Loucy (cell line): ENCODE results near the gene TMEM167A.
A peak's percentile ranks its signal among the peaks of the same experiment; 100 is the strongest.

ENCODE experiments used
- H2AFZ ChIP-seq: fragments of 200-600 bp; sonication (generic); 2 replicates; pipeline ENCODE4 v1.6.0; 2016; ENCODE audit warnings: antibody characterized with exemption, mild to moderate bottlenecking, low read length, moderate library complexity
- H3F3A ChIP-seq: fragments of 200-600 bp; 2 replicates; pipeline ENCODE4 v1.6.0; 2016; ENCODE audit warnings: antibody characterized with exemption, low read depth, mild to moderate bottlenecking
- H3K27me3 ChIP-seq: fragments of 200-600 bp; sonication (generic); 2 replicates; pipeline ENCODE4 v1.6.1; 2014; ENCODE audit warnings: low read length, mild to moderate bottlenecking; ENCODE audit not compliant: insufficient read depth, poor library complexity, severe bottlenecking
- H3K36me3 ChIP-seq: fragments of 200-600 bp; sonication (generic); 2 replicates; pipeline ENCODE4 v1.6.1; 2016; ENCODE audit warnings: low read length; ENCODE audit not compliant: insufficient read depth
- H3K4me1 ChIP-seq: fragments of 200-600 bp; sonication (generic); 2 replicates; pipeline ENCODE4 v1.5.1; 2014; ENCODE audit warnings: low read length, mild to moderate bottlenecking; ENCODE audit not compliant: insufficient read depth, poor library complexity, severe bottlenecking
- H3K4me2 ChIP-seq: fragments of 200-600 bp; sonication (generic); 2 replicates; pipeline ENCODE4 v1.6.0; 2014; ENCODE audit warnings: antibody characterized with exemption, low read length, low read depth, mild to moderate bottlenecking; ENCODE audit not compliant: poor library complexity, severe bottlenecking
- H3K4me3 ChIP-seq: fragments of 200-600 bp; sonication (generic); 2 replicates; pipeline ENCODE4 v1.5.1; 2014; ENCODE audit warnings: low read length, mild to moderate bottlenecking, mixed read lengths; ENCODE audit not compliant: poor library complexity, severe bottlenecking
- H3K79me2 ChIP-seq: fragments of 200-600 bp; sonication (generic); 2 replicates; pipeline ENCODE4 v1.6.1; 2014; ENCODE audit warnings: low read length; ENCODE audit not compliant: insufficient read depth
- H3K9ac ChIP-seq: fragments of 200-600 bp; sonication (generic); 2 replicates; pipeline ENCODE4 v1.6.0; 2014; ENCODE audit warnings: mild to moderate bottlenecking, low read depth, low read length, moderate library complexity; ENCODE audit not compliant: poor library complexity, severe bottlenecking
- H3K9me2 ChIP-seq: fragments of 200-600 bp; sonication (generic); replicated peaks from 2 replicates; pipeline ENCODE4 v1.6.1; 2016; ENCODE audit warnings: low read depth, low read length, mixed read lengths
- H3K9me3 ChIP-seq: fragments of 200-600 bp; sonication (generic); 2 replicates; pipeline ENCODE4 v1.6.1; 2014; ENCODE audit warnings: mild to moderate bottlenecking, antibody characterized with exemption, low read length, low read depth; ENCODE audit not compliant: insufficient read depth
- H4K20me1 ChIP-seq: fragments of 200-600 bp; sonication (generic); 2 replicates; pipeline ENCODE4 v1.6.0; 2014; ENCODE audit warnings: antibody characterized with exemption, low read length, mild to moderate bottlenecking; ENCODE audit not compliant: insufficient read depth, poor library complexity, severe bottlenecking
- EZH2phosphoT487 ChIP-seq: fragments of 200-600 bp; IDR thresholded peaks from 2 replicates; pipeline ENCODE4 v1.6.1; 2018; ENCODE audit warnings: antibody characterized with exemption, mild to moderate bottlenecking, moderate library complexity, borderline replicate concordance
- TF ChIP-seq, protein P1 (sequence below): fragments of 200-600 bp; sonication (generic); conservative IDR thresholded peaks from 2 replicates; pipeline ENCODE4 v1.5.1; 2014; ENCODE audit warnings: mild to moderate bottlenecking, antibody characterized with exemption, low read length

The TMEM167A gene

DNA sequence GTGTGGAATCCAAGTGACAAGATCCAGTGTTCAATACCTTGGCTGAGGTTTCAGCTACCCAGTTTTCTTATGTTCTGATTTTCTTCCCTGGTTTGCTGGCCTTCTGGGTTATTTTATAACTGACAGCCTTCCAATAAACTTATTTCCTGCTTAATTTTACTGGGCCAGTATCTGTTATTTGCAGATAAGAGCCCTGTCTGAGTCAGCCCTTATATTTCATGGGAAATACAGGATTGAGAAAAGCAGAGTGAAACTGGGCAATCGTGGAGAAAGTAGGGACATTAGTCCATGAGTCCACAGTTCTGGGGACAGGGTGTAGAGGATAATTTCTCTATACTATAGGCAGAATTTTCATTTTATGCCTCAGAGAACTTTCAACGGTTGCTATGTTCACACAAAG lies 32.3 kb downstream of the TMEM167A start:
- peak overlapping the region; percentile 35 for H3K4me2 ChIP-seq
- H3K4me1 ChIP-seq, result peaks cover 10% of the 10 kb centered on the region
- H3K4me3 ChIP-seq, result no peak overlapping the region
- no peak overlapping the region for H3K9ac ChIP-seq
- H3K79me2 ChIP-seq, result no peaks in the 10 kb centered on the region
- H3F3A ChIP-seq, result no peaks in the 10 kb centered on the region
- no peaks in the 10 kb centered on the region for H3K27me3 ChIP-seq
- no peaks in the 10 kb centered on the region for H4K20me1 ChIP-seq
- H2AFZ ChIP-seq, result no peak overlapping the region
- TF ChIP-seq EZH2phosphoT487, result no peak
- TF ChIP-seq, protein P1, sequence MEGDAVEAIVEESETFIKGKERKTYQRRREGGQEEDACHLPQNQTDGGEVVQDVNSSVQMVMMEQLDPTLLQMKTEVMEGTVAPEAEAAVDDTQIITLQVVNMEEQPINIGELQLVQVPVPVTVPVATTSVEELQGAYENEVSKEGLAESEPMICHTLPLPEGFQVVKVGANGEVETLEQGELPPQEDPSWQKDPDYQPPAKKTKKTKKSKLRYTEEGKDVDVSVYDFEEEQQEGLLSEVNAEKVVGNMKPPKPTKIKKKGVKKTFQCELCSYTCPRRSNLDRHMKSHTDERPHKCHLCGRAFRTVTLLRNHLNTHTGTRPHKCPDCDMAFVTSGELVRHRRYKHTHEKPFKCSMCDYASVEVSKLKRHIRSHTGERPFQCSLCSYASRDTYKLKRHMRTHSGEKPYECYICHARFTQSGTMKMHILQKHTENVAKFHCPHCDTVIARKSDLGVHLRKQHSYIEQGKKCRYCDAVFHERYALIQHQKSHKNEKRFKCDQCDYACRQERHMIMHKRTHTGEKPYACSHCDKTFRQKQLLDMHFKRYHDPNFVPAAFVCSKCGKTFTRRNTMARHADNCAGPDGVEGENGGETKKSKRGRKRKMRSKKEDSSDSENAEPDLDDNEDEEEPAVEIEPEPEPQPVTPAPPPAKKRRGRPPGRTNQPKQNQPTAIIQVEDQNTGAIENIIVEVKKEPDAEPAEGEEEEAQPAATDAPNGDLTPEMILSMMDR, result no peak
- no peaks in the 10 kb centered on the region for H3K9me3 ChIP-seq
- H3K36me3 ChIP-seq, result no peaks in the 10 kb centered on the region
- H3K9me2 ChIP-seq, result no peaks in the 10 kb centered on the region

DNA sequence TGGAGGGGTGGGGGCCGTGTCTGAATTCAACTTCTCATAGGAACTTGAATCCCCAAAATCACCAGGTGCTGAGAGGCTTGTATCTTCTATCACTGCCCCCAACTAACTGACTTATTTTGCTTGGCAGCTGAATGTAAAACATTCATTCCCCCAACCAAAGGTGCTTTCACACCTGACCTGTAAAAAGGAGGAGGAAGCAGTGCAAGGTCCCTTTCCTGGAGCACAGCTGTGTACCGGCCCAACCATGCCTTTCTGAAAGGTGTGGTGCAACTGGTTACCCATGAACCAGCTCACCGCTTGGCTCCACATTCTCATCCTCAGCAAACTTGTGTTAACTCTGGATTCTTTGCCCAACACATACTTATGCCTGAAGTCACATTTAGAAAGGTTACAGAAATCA lies 34.7 kb downstream of the TMEM167A start:
- Histone ChIP-seq H3K4me1 (peaks cover 10% of the 10 kb centered on the region), H3K79me2 (no peaks in the 10 kb centered on the region), H3K9me2 (no peaks in the 10 kb centered on the region), H4K20me1 (no peaks in the 10 kb centered on the region), H3K36me3 (no peaks in the 10 kb centered on the region), H3K27me3 (no peaks in the 10 kb centered on the region), H3F3A (no peaks in the 10 kb centered on the region), H3K9me3 (no peaks in the 10 kb centered on the region), H3K9ac (no peak overlapping the region), H2AFZ (no peak overlapping the region), H3K4me2 (no peak overlapping the region), H3K4me3 (no peak overlapping the region)
- TF ChIP-seq, protein P1, result no peak
- TF ChIP-seq EZH2phosphoT487, result no peak

DNA sequence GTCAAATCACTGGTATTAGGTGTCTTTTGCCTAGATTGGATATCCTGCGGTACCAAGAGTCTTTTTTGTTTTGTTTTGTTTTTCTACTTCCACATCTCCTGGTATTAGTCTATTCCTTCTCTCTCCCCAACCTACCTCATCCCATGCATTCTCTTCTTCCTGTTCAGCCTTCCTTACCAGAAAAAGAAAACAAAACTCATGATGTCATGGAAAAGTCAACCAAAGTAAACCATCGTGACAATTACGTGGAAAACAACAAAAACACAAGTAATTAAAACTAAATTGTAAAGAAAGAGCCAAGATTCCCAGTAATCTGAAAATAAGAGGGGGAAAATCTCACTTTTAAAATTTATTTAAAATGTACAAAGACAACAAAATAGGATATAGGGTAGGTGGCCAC lies 38.3 kb downstream of the TMEM167A start:
- Histone ChIP-seq H3K36me3 (no peaks in the 10 kb centered on the region), H3K9ac (no peak overlapping the region), H2AFZ (no peak overlapping the region), H4K20me1 (no peaks in the 10 kb centered on the region), H3K4me3 (no peak overlapping the region), H3K79me2 (no peaks in the 10 kb centered on the region), H3K4me2 (no peak overlapping the region), H3F3A (no peaks in the 10 kb centered on the region), H3K27me3 (no peaks in the 10 kb centered on the region), H3K9me2 (no peaks in the 10 kb centered on the region), H3K9me3 (no peaks in the 10 kb centered on the region), H3K4me1 (peaks cover 8% of the 10 kb centered on the region)
- TF ChIP-seq EZH2phosphoT487, result no peak
- TF ChIP-seq, protein P1, result no peak
